Ascending aorta (tissue), 2 donors: Measurements from ENCODE around the gene ATF7. TPM values are rescaled to one million over a fixed set of nuclear protein-coding genes. Genes with fewer than 3 reads are reported as not detected.
"Not testable (repeated sequence)": the region's sequence is repeated elsewhere in the genome, so short reads cannot be mapped to it uniquely, and the experiment has no call there.

Experiments used
- DNase-seq, 2 donors: peaks; one replicate each; pipeline ENCODE4 v3.0.0-alpha.2; 2019; ENCODE audit warnings: low spot score in 2 of 2
- H3K27ac ChIP-seq, 2 donors: fragments of 200-600 bp; sonication (generic); one replicate each; pipeline ENCODE4 v1.5.1; 2016 to 2017; ENCODE audit warnings: mild to moderate bottlenecking in 1 of 2
- H3K27me3 ChIP-seq: fragments of 200-600 bp; sonication (generic); one replicate; pipeline ENCODE4 v1.5.1; 2017
- H3K36me3 ChIP-seq, 2 donors: fragments of 200-600 bp; sonication (generic); one replicate each; pipeline ENCODE4 v1.5.1; 2016
- H3K4me1 ChIP-seq, 2 donors: fragments of 200-600 bp; sonication (generic); one replicate each; pipeline ENCODE4 v1.5.1; 2016 to 2017; ENCODE audit warnings: mild to moderate bottlenecking in 1 of 2
- H3K4me3 ChIP-seq, 2 donors: fragments of 200-600 bp; sonication (generic); one replicate each; pipeline ENCODE4 v1.5.1; 2016 to 2017; ENCODE audit warnings: mild to moderate bottlenecking in 1 of 2
- H3K9me3 ChIP-seq, 2 donors: fragments of 200-600 bp; sonication (generic); one replicate each; pipeline ENCODE4 v1.5.1; 2016
- CTCF ChIP-seq, 3 experiments: fragments of 200-600 bp in 2 of 3; fragments of 450-650 bp in 1 of 3; sonication (generic) in 2 of 3; IDR thresholded peaks; one replicate each; pipeline ENCODE4 v1.5.1; 2016 to 2019; ENCODE audit warnings: antibody characterized with exemption in 3 of 3, mild to moderate bottlenecking in 1 of 3, moderate library complexity in 1 of 3
- intact Hi-C: fragments of 100-400 bp; cut with DNase I; formaldehyde crosslinking; loops from one replicate; pipeline ENCODE4 v1.15.1; 2023
- total RNA-seq: library from RNA; depleted of rRNA; stranded (reverse); fragments of >200 nt; gene quantifications from one replicate; pipeline ENCODE4 v1.1.0, GENCODE V29; 2016

Gene ATF7
- total RNA-seq, 1 donor from 2014 or later = 67.6 TPM

GRCh38 chr12:53603196-53603595 is 23.0 kb downstream of the ATF7 start:
- Histone ChIP-seq H3K4me3 (no peak overlapping the region), H3K27ac (no peak overlapping the region), H3K4me1 (peaks cover 3 to 14% of the 10 kb centered on the region in 2 donors)

GRCh38 chr12:53602176-53602864 is 23.9 kb downstream of the ATF7 start:
- Histone ChIP-seq H3K4me1 (peaks cover 3 to 19% of the 10 kb centered on the region in 2 donors), H3K36me3 (peaks cover 8 to 12% of the 10 kb centered on the region in 2 donors), H3K27me3 (no peaks in the 10 kb centered on the region), H3K4me3 (peak overlapping the region; percentile 3 to 51), H3K27ac (peak overlapping the region in 1 of 2 donors; percentile 1), H3K9me3 (no peaks in the 10 kb centered on the region)
- DNase-seq = no peak
- intact Hi-C loops = loop anchor here (5.0 kb wide), 1 partner anchor 50 kb away; no protein-coding TSS in a partner anchor
- TF ChIP-seq CTCF (IDR thresholded peaks at IDR 0.05) = no peak

More at GRCh38 chr12:53603196-53603595, 23.0 kb downstream of the ATF7 start:
- H3K9me3 ChIP-seq = no peaks in the 10 kb centered on the region
- H3K27me3 ChIP-seq = no peaks in the 10 kb centered on the region
- DNase-seq = no peak
- TF ChIP-seq CTCF (IDR thresholded peaks at IDR 0.05) = no peak
- H3K36me3 ChIP-seq = peaks cover 8 to 9% of the 10 kb centered on the region in 2 donors
- intact Hi-C loops = loop anchor here (5.0 kb wide), 1 partner anchor 51 kb away; no protein-coding TSS in a partner anchor

DNA sequence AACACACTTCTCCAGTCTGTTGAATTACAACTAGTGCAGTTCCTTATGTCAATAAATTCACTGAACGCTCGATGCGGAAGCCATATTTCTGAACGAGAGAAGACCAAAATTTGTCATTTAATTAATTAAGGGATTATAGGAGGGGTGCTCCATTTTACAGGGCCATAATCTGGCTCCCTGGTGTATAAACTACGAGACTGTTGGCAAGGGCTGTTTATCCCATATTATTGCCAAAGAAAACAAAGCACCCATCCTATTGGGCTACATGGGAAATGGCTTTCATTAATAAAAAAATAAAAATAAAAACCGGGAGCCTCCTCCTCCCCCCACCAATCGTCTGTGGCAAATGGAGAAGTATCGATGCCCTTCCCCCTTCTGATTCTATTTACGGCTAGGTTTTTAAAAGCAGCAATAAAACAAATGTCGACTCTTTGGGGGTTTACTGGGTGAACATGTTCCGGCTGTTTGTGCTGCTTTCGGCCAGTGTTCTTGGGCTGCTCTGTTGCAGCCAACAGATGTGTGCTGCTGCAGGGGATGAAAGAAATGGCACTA is 24.8 kb downstream of the ATF7 start:
- peaks cover 3 to 29% of the 10 kb centered on the region in 2 donors for H3K4me1 ChIP-seq
- intact Hi-C loops = loop anchor here (5.0 kb wide), 1 partner anchor 49 kb away; no protein-coding TSS in a partner anchor

GRCh38 chr12:53600490-53601295 is 25.5 kb downstream of the ATF7 start:
- Histone ChIP-seq H3K4me3 (peak overlapping the region in 1 of 2 donors; percentile 51), H3K4me1 (peaks cover 3 to 30% of the 10 kb centered on the region in 2 donors), H3K27me3 (no peaks in the 10 kb centered on the region), H3K9me3 (no peaks in the 10 kb centered on the region), H3K27ac (peak overlapping the region; percentile 31 to 52), H3K36me3 (peaks cover 8 to 12% of the 10 kb centered on the region in 2 donors)
- intact Hi-C loops = loop anchor here (5.0 kb wide), 1 partner anchor 48 kb away; no protein-coding TSS in a partner anchor
- no peak for DNase-seq
- TF ChIP-seq CTCF (IDR thresholded peaks at IDR 0.05) = no peak

More for the DNA sequence above, 24.8 kb downstream of the ATF7 start:
- H3K27me3 ChIP-seq = no peaks in the 10 kb centered on the region
- no peak for DNase-seq
- H3K27ac ChIP-seq = peak overlapping the region; percentile 31 to 52
- no peaks in the 10 kb centered on the region for H3K9me3 ChIP-seq
- peaks cover 8 to 12% of the 10 kb centered on the region in 2 donors for H3K36me3 ChIP-seq
- peak overlapping the region; percentile 3 to 51 for H3K4me3 ChIP-seq
- no peak for TF ChIP-seq CTCF (IDR thresholded peaks at IDR 0.05)

GRCh38 chr12:53599579-53599978 is 26.6 kb downstream of the ATF7 start:
- peaks cover 3 to 33% of the 10 kb centered on the region in 2 donors for H3K4me1 ChIP-seq
- no peaks in the 10 kb centered on the region for H3K27me3 ChIP-seq
- peak in 1 of 3 experiments; percentile 6 for TF ChIP-seq CTCF (IDR thresholded peaks at IDR 0.05)

DNA sequence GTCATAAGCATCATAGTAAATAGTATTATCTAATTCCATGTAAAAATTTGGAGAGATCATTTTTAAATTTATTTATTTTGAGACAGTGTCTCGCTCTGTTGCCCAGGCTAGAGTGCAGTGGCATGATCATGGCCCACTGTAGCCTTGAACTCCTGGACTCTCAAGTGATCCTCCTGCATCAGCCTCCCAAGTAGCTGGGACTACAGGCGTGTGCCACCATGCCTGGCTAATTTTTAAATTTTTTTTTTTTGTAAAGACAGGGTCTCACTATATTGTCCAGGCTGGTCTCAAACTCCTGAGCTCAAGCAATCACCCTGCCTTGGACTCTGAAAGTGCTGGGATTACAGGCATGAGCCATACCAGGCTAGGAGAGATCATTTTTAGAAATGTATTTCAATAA is 27.2 kb downstream of the ATF7 start:
- intact Hi-C loops, H3K9me3 ChIP-seq, H3K4me3 ChIP-seq, H3K27ac ChIP-seq, DNase-seq, H3K27me3 ChIP-seq: not testable (repeated sequence)
- peaks cover 8 to 12% of the 10 kb centered on the region in 2 donors for H3K36me3 ChIP-seq
- peaks cover 3 to 33% of the 10 kb centered on the region in 2 donors for H3K4me1 ChIP-seq

More at GRCh38 chr12:53599579-53599978, 26.6 kb downstream of the ATF7 start:
- peaks cover 8 to 12% of the 10 kb centered on the region in 2 donors for H3K36me3 ChIP-seq
- intact Hi-C loops = no loop called here
- H3K4me3 ChIP-seq = no peak overlapping the region
- no peak for DNase-seq
- no peaks in the 10 kb centered on the region for H3K9me3 ChIP-seq
- no peak overlapping the region for H3K27ac ChIP-seq
